Motor neuron (in vitro differentiated cells): ENCODE data around the gene CDK6. TPM values are rescaled to one million over a fixed set of nuclear protein-coding genes. Genes with fewer than 3 reads are reported as not detected.

Experiments used
- ATAC-seq, 8 experiments: fragments of 200-7000 bp; cut with Tn5 transposase; replicated peaks in 6 of 8; 2 replicates each; pipeline ENCODE4 v1.8.0; 2021; ENCODE audit warnings: mild to moderate bottlenecking in 8 of 8, moderate library complexity in 8 of 8
- H3K27ac ChIP-seq, 2 donors: fragments of 250-450 bp; sonication (Bioruptor Pico); 2 replicates each; pipeline ENCODE4 v1.9.0; 2021; ENCODE audit warnings: antibody characterized with exemption in 2 of 2, mild to moderate bottlenecking in 2 of 2, moderate library complexity in 1 of 2
- H3K4me1 ChIP-seq, 2 donors: fragments of 250-450 bp; sonication (Bioruptor Pico); replicated peaks in 1 of 2; 2 replicates each; pipeline ENCODE4 v1.6.1; 2021; ENCODE audit warnings: antibody characterized with exemption in 2 of 2, mild to moderate bottlenecking in 2 of 2, moderate library complexity in 1 of 2
- H3K4me3 ChIP-seq, 5 donors: fragments of 250-450 bp; sonication (Bioruptor Pico); 2 replicates each; pipeline ENCODE4 v1.9.0; 2021; ENCODE audit warnings: antibody characterized with exemption in 5 of 5, mild to moderate bottlenecking in 5 of 5, moderate library complexity in 4 of 5
- WGBS, 10 experiments: fragments of 450-650 bp; shearing (Covaris generic); methylation state at CpG; one replicate each; pipeline ENCODE4 v1.0.0; 2022; 5-methylcytosine and 5-hydroxymethylcytosine counted together
- in situ Hi-C, 9 experiments: fragments of 400-800 bp; cut with MboI; loops; one replicate each; pipeline ENCODE4 v1.15.0; 2021; ENCODE audit warnings: low sequenced_read_pairs in 9 of 9, low pct_unique_long_range_greater_than_20kb in 2 of 9; ENCODE audit not compliant: unreplicated experiment in 9 of 9
- total RNA-seq, 8 experiments: library from RNA; unstranded; fragments of 300-600 nt; gene quantifications; 2 replicates each; pipeline versions ENCODE4 v1.2.3 to v1.2.4, GENCODE V29; 2022

Gene CDK6
- total RNA-seq, 8 experiments from 2014 or later = 11.2 to 55.2 (median 25.7) TPM

- in situ Hi-C loops = loop anchor here in 4 of 9 experiments (10.0 to 25.0 kb wide), 3 partner anchors 106 to 364 kb away; partner anchors contain the start of gene CDK6 (in 3 of the 4)
- H3K4me1 ChIP-seq = peaks cover 12 to 21% of the 10 kb centered on the region in 2 donors
- ATAC-seq = peak; percentile 27 to 86 (median 80)
- no peak overlapping the region for H3K27ac ChIP-seq
- 9 to 88% (median 40%) methylated on average over 4 to 11 of the region's 12 CpGs for WGBS, 10 experiments
- no peak overlapping the region for H3K4me3 ChIP-seq
These were observed 138.0 kb downstream of the CDK6 start for GRCh38 chr7:92698237-92698841.

- H3K4me3 ChIP-seq = no peak overlapping the region
- no peak for ATAC-seq
- peaks cover 12 to 21% of the 10 kb centered on the region in 2 donors for H3K4me1 ChIP-seq
- in situ Hi-C loops = loop anchor here in 4 of 9 experiments (10.0 to 25.0 kb wide), 3 partner anchors 107 to 365 kb away; partner anchors contain the start of gene CDK6 (in 3 of the 4)
- 0 to 100% (median 86%) methylated on average over 1 to 2 of the region's 2 CpGs; no CpG with 5 or more reads in 4 of the 10 experiments for WGBS, 10 experiments
- H3K27ac ChIP-seq = no peak overlapping the region
These were observed 139.0 kb downstream of the CDK6 start for GRCh38 chr7:92697414-92697813.

- Histone ChIP-seq H3K27ac (no peak overlapping the region), H3K4me3 (no peak overlapping the region), H3K4me1 (peaks cover 12 to 21% of the 10 kb centered on the region in 2 donors)
- WGBS, 10 experiments = 52 to 100% (median 90%) methylated on average over 2 to 6 of the region's 6 CpGs; no CpG with 5 or more reads in 1 of the 10 experiments
- no peak for ATAC-seq
- in situ Hi-C loops = loop anchor here in 4 of 9 experiments (10.0 to 25.0 kb wide), 3 partner anchors 108 to 365 kb away; partner anchors contain the start of gene CDK6 (in 3 of the 4)
These were observed 139.4 kb downstream of the CDK6 start for GRCh38 chr7:92697012-92697411.

GRCh38 chr7:92696584-92696983 lies 139.8 kb downstream of the CDK6 start:
- H3K27ac ChIP-seq = no peak overlapping the region
- WGBS, 10 experiments = 61 to 93% (median 75%) methylated on average over 1 to 4 of the region's 4 CpGs
- H3K4me3 ChIP-seq = no peak overlapping the region
- in situ Hi-C loops = loop anchor here in 4 of 9 experiments (10.0 to 25.0 kb wide), 3 partner anchors 108 to 366 kb away; partner anchors contain the start of gene CDK6 (in 3 of the 4)
- no peak for ATAC-seq
- H3K4me1 ChIP-seq = peaks cover 12 to 21% of the 10 kb centered on the region in 2 donors

GRCh38 chr7:92695308-92696261 lies 140.8 kb downstream of the CDK6 start:
- ATAC-seq = peak; percentile 58 to 70 (median 67)
- in situ Hi-C loops = loop anchor here in 4 of 9 experiments (10.0 to 25.0 kb wide), 3 partner anchors 109 to 367 kb away; partner anchors contain the start of gene CDK6 (in 3 of the 4)

GRCh38 chr7:92694211-92694610 lies 142.2 kb downstream of the CDK6 start:
- Histone ChIP-seq H3K27ac (no peak overlapping the region), H3K4me1 (peaks cover 12 to 21% of the 10 kb centered on the region in 2 donors), H3K4me3 (no peak overlapping the region)
- no peak for ATAC-seq
- in situ Hi-C loops = loop anchor here in 4 of 9 experiments (10.0 to 25.0 kb wide), 3 partner anchors 111 to 368 kb away; partner anchors contain the start of gene CDK6 (in 3 of the 4)

More at GRCh38 chr7:92695308-92696261, 140.8 kb downstream of the CDK6 start:
- peak overlapping the region in 1 of 2 donors; percentile 15 for H3K27ac ChIP-seq
- 0 to 27% (median 6%) methylated on average over 1 to 11 of the region's 15 CpGs; no CpG with 5 or more reads in 1 of the 10 experiments for WGBS, 10 experiments
- H3K4me3 ChIP-seq = peak overlapping the region; percentile 20 to 40 (median 27)
- peaks cover 12 to 21% of the 10 kb centered on the region in 2 donors for H3K4me1 ChIP-seq

- Histone ChIP-seq H3K4me3 (no peak overlapping the region), H3K27ac (no peak overlapping the region), H3K4me1 (peaks cover 11 to 19% of the 10 kb centered on the region in 2 donors)
- ATAC-seq = no peak
- in situ Hi-C loops = loop anchor here in 4 of 9 experiments (10.0 to 25.0 kb wide), 3 partner anchors 111 to 369 kb away; partner anchors contain the start of gene CDK6 (in 3 of the 4)
- 63 to 100% (median 96%) methylated on average over 1 of the region's 1 CpG; no CpG with 5 or more reads in 2 of the 10 experiments for WGBS, 10 experiments
These were observed 142.9 kb downstream of the CDK6 start for GRCh38 chr7:92693519-92693918.

GRCh38 chr7:92691578-92691977 lies 144.8 kb downstream of the CDK6 start:
- WGBS, 10 experiments = 0 to 58% (median 45%) methylated on average over 1 to 2 of the region's 2 CpGs
- in situ Hi-C loops = loop anchor here in 4 of 9 experiments (10.0 to 25.0 kb wide), 3 partner anchors 113 to 371 kb away; partner anchors contain the start of gene CDK6 (in 3 of the 4)
- H3K27ac ChIP-seq = no peak overlapping the region
- peak in 5 of 8 experiments; percentile 23 to 44 (median 32) for ATAC-seq
- peaks cover under 1 to 9% of the 10 kb centered on the region in 2 donors for H3K4me1 ChIP-seq
- no peak overlapping the region for H3K4me3 ChIP-seq

GRCh38 chr7:92685136-92686042 lies 151.0 kb downstream of the CDK6 start:
- H3K4me3 ChIP-seq = no peak overlapping the region
- peaks cover 9 to 16% of the 10 kb centered on the region in 2 donors for H3K4me1 ChIP-seq
- no peak for ATAC-seq
- in situ Hi-C loops = loop anchor here in 3 of 9 experiments (25.0 kb wide), 2 partner anchors 152 to 377 kb away; partner anchors contain the start of gene CDK6 (in 3 of the 3)
- H3K27ac ChIP-seq = no peak overlapping the region
- WGBS, 10 experiments = 62 to 100% (median 82%) methylated on average over 3 to 6 of the region's 6 CpGs

GRCh38 chr7:92684274-92684673 lies 152.1 kb downstream of the CDK6 start:
- ATAC-seq = no peak
- 20 to 80% (median 50%) methylated on average over 1 of the region's 1 CpG; no CpG with 5 or more reads in 6 of the 10 experiments for whole genome bisulfite sequencing, 10 experiments

GRCh38 chr7:92682903-92683539 lies 153.4 kb downstream of the CDK6 start:
- peak in 1 of 8 experiments; percentile 56 for ATAC-seq
- Histone ChIP-seq H3K4me1 (peaks cover 9 to 16% of the 10 kb centered on the region in 2 donors), H3K4me3 (no peak overlapping the region), H3K27ac (no peak overlapping the region)
- 38 to 95% (median 82%) methylated on average over 1 to 3 of the region's 3 CpGs for WGBS, 10 experiments
- in situ Hi-C loops = loop anchor here in 3 of 9 experiments (25.0 kb wide), 2 partner anchors 154 to 379 kb away; partner anchors contain the start of gene CDK6 (in 3 of the 3)

More at GRCh38 chr7:92684274-92684673, 152.1 kb downstream of the CDK6 start:
- H3K4me3 ChIP-seq = no peak overlapping the region
- in situ Hi-C loops = loop anchor here in 3 of 9 experiments (25.0 kb wide), 2 partner anchors 153 to 378 kb away; partner anchors contain the start of gene CDK6 (in 3 of the 3)
- H3K4me1 ChIP-seq = peaks cover 9 to 16% of the 10 kb centered on the region in 2 donors
- H3K27ac ChIP-seq = no peak overlapping the region
